Peyer's patch (tissue), 4 donors: ENCODE data around the gene SAMHD1. TPM values are rescaled to one million over a fixed set of nuclear protein-coding genes. Genes with fewer than 3 reads are reported as not detected.

Source experiments
- DNase-seq, 3 donors: peaks; one replicate each; pipeline ENCODE4 v3.0.0-alpha.2; 2017 to 2019
- H3K27ac ChIP-seq, 4 donors: fragments of 200-600 bp; sonication (generic); one replicate each; pipeline ENCODE4 v1.5.1; 2016 to 2019
- H3K27me3 ChIP-seq, 2 donors: fragments of 200-600 bp; sonication (generic); one replicate each; pipeline ENCODE4 v1.5.1; 2019
- H3K36me3 ChIP-seq, 3 donors: fragments of 200-600 bp; sonication (generic); one replicate each; pipeline ENCODE4 v1.5.1; 2016 to 2019
- H3K4me1 ChIP-seq, 4 donors: fragments of 200-600 bp; sonication (generic); one replicate each; pipeline ENCODE4 v1.5.1; 2016 to 2019
- H3K4me3 ChIP-seq, 4 donors: fragments of 200-600 bp; sonication (generic); 1 replicate in 3 of 4; 2 replicates in 1 of 4; pipeline ENCODE4 v1.5.1; 2016 to 2019; ENCODE audit warnings: mild to moderate bottlenecking in 1 of 4
- H3K9me3 ChIP-seq, 4 donors: fragments of 200-600 bp; sonication (generic); one replicate each; pipeline ENCODE4 v1.5.1; 2016 to 2019; ENCODE audit warnings: mild to moderate bottlenecking in 1 of 4
- CTCF ChIP-seq, 6 experiments: fragments of 450-650 bp in 4 of 6; fragments of 200-600 bp in 2 of 6; sonication (generic) in 1 of 6; IDR thresholded peaks; one replicate each; pipeline ENCODE4 v1.5.1; 2017 to 2019; ENCODE audit warnings: antibody characterized with exemption in 6 of 6, mild to moderate bottlenecking in 3 of 6, moderate library complexity in 1 of 6
- POLR2A ChIP-seq, 2 donors: fragments of 450-650 bp; IDR thresholded peaks; one replicate each; pipeline ENCODE4 v1.5.1; 2017; ENCODE audit warnings: antibody characterized with exemption in 2 of 2, mild to moderate bottlenecking in 2 of 2, moderate library complexity in 2 of 2
- total RNA-seq, 4 donors: library from RNA; depleted of rRNA; stranded (reverse); fragments of >200 nt; gene quantifications; one replicate each; pipeline ENCODE4 v1.1.0, GENCODE V29; 2016

Gene SAMHD1
- total RNA-seq, 4 donors from 2014 or later = 26.4 to 195 (median 77.5) TPM

- H3K27ac ChIP-seq = no peak overlapping the region
- TF ChIP-seq CTCF (IDR thresholded peaks at IDR 0.05) = no peak
- no peak for TF ChIP-seq POLR2A (IDR thresholded peaks at IDR 0.05)
- peaks cover 0 to 78% (median 0%) of the 10 kb centered on the region in 3 donors for H3K36me3 ChIP-seq
Measured at GRCh38 chr20:36926653-36927200, 24.8 kb downstream of the SAMHD1 start.

GRCh38 chr20:36925234-36925633 is 26.3 kb downstream of the SAMHD1 start:
- no peaks in the 10 kb centered on the region for H3K27me3 ChIP-seq
- H3K9me3 ChIP-seq = no peaks in the 10 kb centered on the region
- TF ChIP-seq CTCF (IDR thresholded peaks at IDR 0.05) (no peak), POLR2A (IDR thresholded peaks at IDR 0.05) (no peak)
- H3K4me3 ChIP-seq = no peak overlapping the region
- DNase-seq = peak in 1 of 3 donors; percentile 11
- peaks cover 0 to 83% (median 0%) of the 10 kb centered on the region in 3 donors for H3K36me3 ChIP-seq
- peak overlapping the region in 1 of 4 donors; percentile 22 for H3K27ac ChIP-seq
- H3K4me1 ChIP-seq = peaks cover 0 to 7% (median 0%) of the 10 kb centered on the region in 4 donors

More at GRCh38 chr20:36926653-36927200, 24.8 kb downstream of the SAMHD1 start:
- no peak for DNase-seq
- Histone ChIP-seq H3K4me1 (peaks cover 0 to 19% (median 0%) of the 10 kb centered on the region in 4 donors), H3K4me3 (no peak overlapping the region), H3K9me3 (no peaks in the 10 kb centered on the region), H3K27me3 (no peaks in the 10 kb centered on the region)

- peak in 2 of 3 donors; percentile 7 to 14 for DNase-seq
- no peaks in the 10 kb centered on the region for H3K9me3 ChIP-seq
- peaks cover 0 to 7% (median 0%) of the 10 kb centered on the region in 4 donors for H3K4me1 ChIP-seq
- no peaks in the 10 kb centered on the region for H3K27me3 ChIP-seq
- H3K4me3 ChIP-seq = no peak overlapping the region
- TF ChIP-seq POLR2A (IDR thresholded peaks at IDR 0.05) (no peak), CTCF (IDR thresholded peaks at IDR 0.05) (no peak)
- peak overlapping the region in 1 of 4 donors; percentile 53 for H3K27ac ChIP-seq
- peaks cover 0 to 78% (median 0%) of the 10 kb centered on the region in 3 donors for H3K36me3 ChIP-seq
Measured at GRCh38 chr20:36924167-36925045, 27.1 kb downstream of the SAMHD1 start.

GRCh38 chr20:36920334-36920730 is 31.2 kb downstream of the SAMHD1 start:
- Histone ChIP-seq H3K27me3 (no peaks in the 10 kb centered on the region), H3K36me3 (peaks cover 0 to 79% (median 0%) of the 10 kb centered on the region in 3 donors), H3K27ac (no peak overlapping the region), H3K4me1 (peaks cover 0 to 11% (median 0%) of the 10 kb centered on the region in 4 donors), H3K9me3 (no peaks in the 10 kb centered on the region), H3K4me3 (no peak overlapping the region)
- TF ChIP-seq POLR2A (IDR thresholded peaks at IDR 0.05) = no peak
- TF ChIP-seq CTCF (IDR thresholded peaks at IDR 0.05) = no peak
- DNase-seq = peak in 1 of 3 donors; percentile 37

- Histone ChIP-seq H3K4me1 (peaks cover 0 to 11% (median 0%) of the 10 kb centered on the region in 4 donors), H3K27ac (no peak overlapping the region), H3K4me3 (no peak overlapping the region), H3K36me3 (peaks cover 0 to 82% (median 0%) of the 10 kb centered on the region in 3 donors), H3K9me3 (no peaks in the 10 kb centered on the region), H3K27me3 (no peaks in the 10 kb centered on the region)
- DNase-seq = peak in 1 of 3 donors; percentile 39
- no peak for TF ChIP-seq POLR2A (IDR thresholded peaks at IDR 0.05)
- TF ChIP-seq CTCF (IDR thresholded peaks at IDR 0.05) = peak; percentile 80 to 96 (median 88)
Measured at GRCh38 chr20:36919715-36920333, 31.7 kb downstream of the SAMHD1 start.
